Activated CD4-positive, alpha-beta T cell treated with anti-CD3 and anti-CD28 coated beads, Interleukin-2, amount 10 ng/mL, durations not matched to agents 7 days and 5 days (primary cell): ENCODE data around the gene SLCO2A1. TPM values are rescaled to one million over a fixed set of nuclear protein-coding genes. Genes with fewer than 3 reads are reported as not detected.
A peak's percentile ranks its signal among the peaks of the same experiment; 100 is the strongest.
"Not testable (repeated sequence)": the region's sequence is repeated elsewhere in the genome, so short reads cannot be mapped to it uniquely, and the experiment has no call there.

Experiments
- CTCF ChIA-PET: fragments of 350-600 bp; sonication (Branson Sonifier 250); formaldehyde crosslinking; loops from one replicate; lab custom pipeline; 2021; ENCODE audit warnings: antibody characterized with exemption; lab: Charles Lee
- POLR2A ChIA-PET: fragments of 350-600 bp; sonication (Branson Sonifier 250); formaldehyde crosslinking; loops from one replicate; lab custom pipeline; 2021; ENCODE audit warnings: antibody characterized with exemption; lab: Charles Lee
- DNase-seq: peaks from one replicate; pipeline ENCODE4 v3.0.0-alpha.2; 2020
- H3K27ac Mint-ChIP-seq: one replicate; pipeline ENCODE4 v1.8.0; 2021; ENCODE audit warnings: mild to moderate bottlenecking, moderate library complexity, mixed read lengths
- H3K27me3 Mint-ChIP-seq: one replicate; pipeline ENCODE4 v1.8.0; 2021; ENCODE audit warnings: mixed read lengths
- H3K36me3 Mint-ChIP-seq: one replicate; pipeline ENCODE4 v1.8.0; 2021; ENCODE audit warnings: low read depth, mixed read lengths
- H3K4me1 Mint-ChIP-seq: one replicate; pipeline ENCODE4 v1.8.0; 2021; ENCODE audit warnings: mixed read lengths
- H3K4me3 Mint-ChIP-seq: one replicate; pipeline ENCODE4 v1.8.0; 2021; ENCODE audit warnings: mild to moderate bottlenecking, moderate library complexity, mixed read lengths
- H3K9me3 Mint-ChIP-seq: one replicate; pipeline ENCODE4 v1.8.0; 2021; ENCODE audit warnings: mixed read lengths
- total RNA-seq, 2 experiments: library from RNA; stranded (reverse); gene quantifications; one replicate each; pipeline ENCODE4 v1.2.3, GENCODE V29; 2021

The SLCO2A1 gene
- not detected for total RNA-seq

DNA sequence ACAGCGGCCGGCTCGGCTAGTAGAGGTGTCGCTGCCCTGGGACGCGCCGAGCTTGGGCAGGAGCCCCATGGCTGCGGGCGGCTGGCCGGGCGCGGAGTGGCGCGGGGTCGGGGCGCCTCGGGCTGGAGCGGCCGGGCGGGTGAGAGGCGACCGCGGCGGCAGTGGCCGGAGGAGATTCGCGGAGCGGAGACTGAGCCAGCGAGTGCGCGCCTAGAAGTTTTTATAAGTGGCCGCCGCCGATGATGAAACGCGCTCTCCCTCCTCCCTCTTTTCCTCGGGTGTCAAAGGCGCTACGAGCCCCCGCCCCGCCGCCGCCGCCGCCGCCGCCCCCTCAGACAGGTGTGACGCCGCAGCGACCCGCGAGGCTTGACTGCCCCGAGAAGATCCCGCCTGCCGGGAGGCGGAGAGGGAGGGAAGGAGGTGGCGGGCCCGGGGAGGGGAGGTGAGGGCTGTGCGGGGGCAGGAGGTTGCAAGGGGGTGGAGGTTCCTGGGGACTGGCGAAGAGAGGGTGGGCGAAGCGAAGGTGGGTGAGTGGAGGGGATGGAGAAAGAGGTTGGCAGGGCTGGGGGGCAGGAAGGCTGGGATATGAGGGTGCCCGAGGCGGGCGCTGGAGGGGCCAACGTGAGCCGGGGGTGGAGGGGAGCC is at the start of gene SLCO2A1:
SLCO2A1 (minus strand) TSS at position 192 of the 645 bp plus-strand sequence; CDS start at position 69, 123 bp downstream.
- Mint-ChIP-seq H3K4me3 (peak within 1 kb of the TSS; percentile 25), H3K4me1 (peaks cover 5% of the 10 kb centered on the region), H3K27me3 (peaks cover 47% of the 10 kb centered on the region), H3K9me3 (no peaks in the 10 kb centered on the region), H3K36me3 (no peaks in the 10 kb centered on the region), H3K27ac (no peak within 1 kb of the TSS)
- DNase-seq: no peak
- ChIA-PET CTCF (no interaction called here), POLR2A (no interaction called here)

DNA sequence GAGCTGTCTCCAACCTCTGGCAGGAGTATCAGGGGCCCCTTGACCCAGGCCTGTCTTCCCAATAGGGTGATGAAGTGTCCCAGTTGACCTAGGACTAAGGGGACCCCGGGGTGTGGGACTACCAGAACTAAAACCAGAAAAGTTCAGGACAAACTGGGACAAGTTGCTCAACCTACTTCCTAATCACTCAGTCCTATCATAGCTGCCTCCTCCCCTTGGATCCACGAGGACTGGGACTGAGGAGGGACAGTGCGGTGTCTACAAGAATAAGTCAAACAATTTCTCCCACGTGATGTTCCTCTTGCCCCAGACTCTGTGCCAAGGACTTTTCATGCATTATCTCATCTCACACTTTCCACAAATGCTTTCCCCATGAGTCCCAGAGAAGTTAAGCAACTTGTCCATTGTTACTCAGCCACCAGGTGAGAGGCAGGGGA is 49.4 kb upstream of the SLCO2A1 start:
- H3K9me3 Mint-ChIP-seq: no peaks in the 10 kb centered on the region
- ChIA-PET POLR2A (no interaction called here), CTCF (no interaction called here)
- no peak for DNase-seq
- no peaks in the 10 kb centered on the region for H3K36me3 Mint-ChIP-seq
- H3K4me1 Mint-ChIP-seq: no peaks in the 10 kb centered on the region
- peaks cover 6% of the 10 kb centered on the region for H3K27me3 Mint-ChIP-seq
- H3K27ac Mint-ChIP-seq: no peak overlapping the region
- H3K4me3 Mint-ChIP-seq: no peak overlapping the region

- Mint-ChIP-seq H3K4me1 (no peaks in the 10 kb centered on the region), H3K27me3 (peaks cover 6% of the 10 kb centered on the region), H3K27ac (no peak overlapping the region), H3K9me3 (no peaks in the 10 kb centered on the region), H3K4me3 (no peak overlapping the region), H3K36me3 (no peaks in the 10 kb centered on the region)
- ChIA-PET POLR2A (no interaction called here), CTCF (no interaction called here)
- no peak for DNase-seq
These were observed 48.6 kb upstream of the SLCO2A1 start for GRCh38 chr3:134078169-134078831.

GRCh38 chr3:134077649-134078161 is 48.0 kb upstream of the SLCO2A1 start:
- Mint-ChIP-seq H3K4me1 (no peaks in the 10 kb centered on the region), H3K4me3 (no peak overlapping the region), H3K27ac (no peak overlapping the region), H3K27me3 (peaks cover 5% of the 10 kb centered on the region), H3K9me3 (no peaks in the 10 kb centered on the region), H3K36me3 (no peaks in the 10 kb centered on the region)
- no peak for DNase-seq
- ChIA-PET POLR2A (no interaction called here), CTCF (no interaction called here)

- no peak for DNase-seq
- Mint-ChIP-seq H3K27ac (no peak overlapping the region), H3K4me1 (no peaks in the 10 kb centered on the region), H3K4me3 (no peak overlapping the region), H3K27me3 (peaks cover 5% of the 10 kb centered on the region), H3K36me3 (no peaks in the 10 kb centered on the region), H3K9me3 (no peaks in the 10 kb centered on the region)
- ChIA-PET CTCF (no interaction called here), POLR2A (no interaction called here)
These were observed 47.1 kb upstream of the SLCO2A1 start for GRCh38 chr3:134076851-134077250.

DNA sequence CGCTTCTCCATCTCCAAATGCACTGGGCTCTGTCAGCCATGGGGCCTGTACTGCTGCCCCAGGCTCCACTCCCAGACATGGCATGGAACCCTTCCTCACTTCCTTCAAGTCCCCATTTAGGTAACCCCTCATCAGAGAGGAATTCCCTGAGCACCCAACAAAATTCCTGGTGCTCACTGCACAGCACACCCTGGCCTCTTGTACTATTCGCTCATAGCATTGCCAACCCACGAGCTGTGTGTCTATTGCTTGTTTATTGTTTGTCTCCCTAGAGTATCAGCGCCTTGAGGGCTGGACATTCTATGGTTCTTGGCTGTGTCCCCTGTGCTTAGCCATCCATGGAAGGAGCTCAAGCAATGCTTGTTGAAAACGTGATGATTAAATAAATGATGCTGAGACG is 46.1 kb upstream of the SLCO2A1 start:
- Mint-ChIP-seq H3K27me3 (peaks cover 4% of the 10 kb centered on the region), H3K9me3 (no peaks in the 10 kb centered on the region), H3K4me1 (no peaks in the 10 kb centered on the region), H3K36me3 (no peaks in the 10 kb centered on the region), H3K4me3 (no peak overlapping the region), H3K27ac (no peak overlapping the region)
- no peak for DNase-seq
- POLR2A ChIA-PET: no interaction called here
- CTCF ChIA-PET: no interaction called here

- DNase-seq: no peak
- ChIA-PET CTCF (no interaction called here), POLR2A (no interaction called here)
- H3K9me3 Mint-ChIP-seq: no peaks in the 10 kb centered on the region
- no peak overlapping the region for H3K27ac Mint-ChIP-seq
- no peaks in the 10 kb centered on the region for H3K36me3 Mint-ChIP-seq
- H3K4me1 Mint-ChIP-seq: no peaks in the 10 kb centered on the region
- H3K4me3 Mint-ChIP-seq: no peak overlapping the region
- peaks cover 2% of the 10 kb centered on the region for H3K27me3 Mint-ChIP-seq
These were observed 45.8 kb upstream of the SLCO2A1 start for GRCh38 chr3:134075568-134075825.

- Mint-ChIP-seq H3K4me3 (no peak overlapping the region), H3K9me3 (no peaks in the 10 kb centered on the region), H3K27me3 (peaks cover 2% of the 10 kb centered on the region), H3K27ac (no peak overlapping the region), H3K4me1 (no peaks in the 10 kb centered on the region), H3K36me3 (no peaks in the 10 kb centered on the region)
- DNase-seq: no peak
- ChIA-PET CTCF (no interaction called here), POLR2A (no interaction called here)
These were observed 45.3 kb upstream of the SLCO2A1 start for GRCh38 chr3:134074790-134075567.

DNA sequence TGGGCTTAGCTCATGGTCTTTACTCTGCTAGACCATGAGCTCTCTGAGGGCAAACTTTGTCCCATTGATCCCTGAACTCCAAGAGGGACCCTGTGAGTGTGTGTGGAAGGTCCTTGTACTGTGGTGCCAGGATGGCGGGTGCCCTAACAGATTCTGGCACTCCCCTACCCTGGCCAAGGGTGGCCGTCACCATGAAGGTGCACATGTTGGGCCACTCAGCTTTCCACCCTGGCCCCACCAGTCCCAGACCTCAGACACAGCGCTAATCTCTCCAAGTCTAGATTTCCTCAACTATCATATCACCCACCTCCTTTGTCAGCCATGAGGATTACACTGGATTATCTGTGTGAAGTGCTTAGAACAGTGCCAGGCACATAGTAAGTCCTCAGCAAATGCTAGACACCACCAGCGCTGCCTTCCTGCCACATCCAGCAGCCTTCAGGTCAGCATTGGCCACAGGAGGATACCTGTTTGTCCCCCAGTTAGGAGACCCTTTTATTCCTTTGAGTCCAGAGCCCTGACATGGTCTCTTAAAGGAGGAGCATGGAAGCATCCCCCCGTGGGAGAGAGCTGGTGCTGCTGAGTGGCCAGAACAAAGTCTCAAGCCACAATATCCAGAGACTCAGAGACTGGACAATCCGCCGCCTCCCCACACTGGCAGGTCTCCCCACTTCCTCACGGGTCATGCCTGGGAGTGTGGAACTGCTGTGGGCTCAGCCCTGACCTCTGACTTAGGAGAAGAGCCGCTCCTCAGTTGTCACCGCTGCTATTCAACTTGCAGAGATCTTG is 44.5 kb upstream of the SLCO2A1 start:
- no peaks in the 10 kb centered on the region for H3K9me3 Mint-ChIP-seq
- H3K4me1 Mint-ChIP-seq: no peaks in the 10 kb centered on the region
- no peak for DNase-seq
- peaks cover under 1% of the 10 kb centered on the region for H3K27me3 Mint-ChIP-seq
- no peak overlapping the region for H3K4me3 Mint-ChIP-seq
- POLR2A ChIA-PET: no interaction called here
- no peaks in the 10 kb centered on the region for H3K36me3 Mint-ChIP-seq
- H3K27ac Mint-ChIP-seq: no peak overlapping the region
- CTCF ChIA-PET: no interaction called here

- CTCF ChIA-PET: no interaction called here
- Mint-ChIP-seq H3K27me3 (no peaks in the 10 kb centered on the region), H3K4me1 (no peaks in the 10 kb centered on the region), H3K4me3 (no peak overlapping the region), H3K36me3 (no peaks in the 10 kb centered on the region), H3K9me3 (no peaks in the 10 kb centered on the region), H3K27ac (no peak overlapping the region)
- POLR2A ChIA-PET: no interaction called here
- no peak for DNase-seq
These were observed 43.8 kb upstream of the SLCO2A1 start for GRCh38 chr3:134073583-134073945.

- Mint-ChIP-seq H3K36me3 (no peaks in the 10 kb centered on the region), H3K4me1 (no peaks in the 10 kb centered on the region), H3K9me3 (no peaks in the 10 kb centered on the region), H3K27me3 (no peaks in the 10 kb centered on the region), H3K4me3 (no peak overlapping the region), H3K27ac (no peak overlapping the region)
- CTCF ChIA-PET: no interaction called here
- POLR2A ChIA-PET: no interaction called here
- DNase-seq: no peak
These were observed 43.3 kb upstream of the SLCO2A1 start for GRCh38 chr3:134072881-134073582.

GRCh38 chr3:134070281-134070680 is 40.6 kb upstream of the SLCO2A1 start:
- H3K27me3 Mint-ChIP-seq, H3K4me1 Mint-ChIP-seq, POLR2A ChIA-PET, CTCF ChIA-PET, H3K36me3 Mint-ChIP-seq, DNase-seq, H3K4me3 Mint-ChIP-seq, H3K9me3 Mint-ChIP-seq, H3K27ac Mint-ChIP-seq: not testable (repeated sequence)
